HG02870 (cell line): ENCODE results near the gene ZNF534.
"Not testable (repeated sequence)": the region's sequence is repeated elsewhere in the genome, so short reads cannot be mapped to it uniquely, and the experiment has no call there.

Experiments
- ATAC-seq: cut with Tn5 transposase; IDR thresholded peaks from one replicate; pipeline ENCODE4 v1.9.1; 2021; ENCODE audit warnings: mild to moderate bottlenecking, moderate library complexity; ENCODE audit not compliant: unreplicated experiment

ZNF534 gene

GRCh38 chr19:52428937-52429336 lies at the start of gene ZNF534:
Gene ZNF534 (plus strand): TSS chr19:52429148. CDS start chr19:52431475, 2,327 bp downstream.
- ATAC-seq, result no peak

DNA sequence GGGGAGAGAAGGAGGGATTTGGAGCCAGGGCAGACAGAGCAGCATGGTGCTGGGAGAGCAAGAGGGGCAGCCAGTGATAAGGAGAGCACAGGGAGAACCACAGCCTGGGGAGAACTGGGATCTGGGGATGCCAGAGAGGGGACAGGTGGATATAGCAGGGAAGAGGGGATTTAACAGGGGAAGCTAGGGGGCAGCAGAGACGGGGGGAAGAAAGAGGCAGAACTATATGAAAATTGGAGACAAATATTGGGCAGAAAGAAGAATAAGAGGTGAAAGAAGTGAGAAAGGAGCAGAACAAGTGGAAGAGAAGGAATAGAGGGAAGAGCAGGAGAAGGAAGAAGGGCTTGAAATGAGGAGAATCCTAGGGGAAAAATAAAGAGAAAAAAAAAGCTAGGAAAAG lies 37.8 kb upstream of the ZNF534 start:
- ATAC-seq, result no peak

- ATAC-seq, result peak; percentile 83
Measured at GRCh38 chr19:52397310-52398080, 31.5 kb upstream of the ZNF534 start, which contains the start of gene ZNF528. Gene ZNF528 (plus strand): TSS chr19:52397849. CDS start chr19:52402014, 4,165 bp downstream.

- ATAC-seq, result peak; percentile 11
Measured at GRCh38 chr19:52398081-52398441, 30.9 kb upstream of the ZNF534 start.

DNA sequence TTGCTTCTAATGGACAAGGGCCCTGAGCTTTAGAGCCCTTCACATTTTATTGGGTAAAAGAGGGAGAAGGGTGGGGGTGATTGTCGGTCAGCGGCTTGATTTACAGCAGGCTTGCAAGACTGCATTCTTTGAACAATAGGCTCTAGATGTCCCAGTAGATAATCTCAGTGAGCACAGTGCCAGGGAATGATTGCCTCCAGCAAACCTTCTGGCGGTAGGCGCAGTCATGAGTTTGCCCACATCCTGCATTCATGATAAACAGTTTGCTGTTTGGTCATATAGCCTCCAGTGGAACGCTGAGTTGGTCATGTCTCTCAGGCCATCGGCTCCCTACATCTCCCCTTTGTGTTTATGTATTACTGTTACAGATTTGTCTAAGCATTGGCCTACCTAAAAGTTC lies 18.7 kb upstream of the ZNF534 start:
- ATAC-seq, result no peak

DNA sequence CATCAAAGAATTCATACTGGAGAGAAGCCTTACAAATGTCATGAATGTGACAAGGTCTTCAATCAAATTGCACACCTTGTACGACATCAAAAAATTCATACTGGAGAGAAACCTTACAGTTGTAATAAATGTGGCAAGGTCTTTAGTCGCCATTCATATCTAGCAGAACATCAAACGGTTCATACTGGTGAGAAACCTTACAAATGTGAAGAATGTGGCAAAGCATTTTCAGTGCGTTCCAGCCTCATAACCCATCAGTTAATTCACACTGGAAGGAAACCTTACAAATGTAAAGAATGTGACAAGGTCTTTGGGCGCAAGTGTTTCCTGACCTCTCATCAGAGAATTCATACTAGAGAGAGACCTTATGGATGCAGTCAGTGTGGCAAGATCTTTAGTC lies 13.2 kb upstream of the ZNF534 start:
- no peak for ATAC-seq

GRCh38 chr19:52442179-52442578 lies 13.2 kb downstream of the ZNF534 start:
- ATAC-seq, result no peak

DNA sequence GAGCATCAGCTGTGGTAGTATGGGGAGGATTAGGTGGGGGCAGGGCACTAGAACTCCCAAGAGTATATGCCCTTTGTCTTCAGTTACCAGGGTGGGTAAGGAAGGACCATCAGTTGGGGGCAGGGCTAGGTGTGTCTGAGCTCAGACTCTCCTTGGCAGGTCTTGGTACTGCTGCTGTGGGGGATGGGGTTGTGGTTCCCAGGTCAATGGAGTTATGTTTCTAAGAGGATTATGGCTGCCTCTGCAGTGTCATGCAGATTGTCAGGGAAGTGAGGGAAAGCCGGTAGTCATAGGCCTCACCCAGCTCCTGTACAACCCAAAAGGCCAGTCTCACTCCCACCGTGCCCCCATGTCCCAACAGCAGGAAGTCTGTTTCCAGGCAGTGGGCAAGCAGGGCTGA lies 15.6 kb downstream of the ZNF534 start:
- no peak for ATAC-seq

DNA sequence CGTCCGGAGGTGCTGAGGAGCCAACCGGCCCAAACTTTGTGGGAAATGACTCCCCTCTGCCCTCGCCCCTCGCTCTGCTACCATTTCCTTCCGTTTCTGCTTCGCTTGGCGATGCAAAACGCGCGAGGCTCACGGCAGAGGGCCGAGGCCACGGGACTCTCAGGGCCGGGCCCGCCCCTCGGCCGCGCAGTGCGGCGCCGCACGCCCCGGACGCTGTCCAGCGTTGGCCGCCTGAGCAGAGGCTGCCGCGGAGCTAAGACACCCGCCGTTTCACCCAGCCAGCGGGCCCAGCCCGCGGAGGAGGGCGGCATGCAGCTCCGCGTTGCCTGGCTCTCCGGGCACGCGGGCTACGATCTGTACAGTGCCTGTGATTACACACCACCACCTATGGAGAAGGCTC lies 22.3 kb downstream of the ZNF534 start:
- ATAC-seq, result no peak

DNA sequence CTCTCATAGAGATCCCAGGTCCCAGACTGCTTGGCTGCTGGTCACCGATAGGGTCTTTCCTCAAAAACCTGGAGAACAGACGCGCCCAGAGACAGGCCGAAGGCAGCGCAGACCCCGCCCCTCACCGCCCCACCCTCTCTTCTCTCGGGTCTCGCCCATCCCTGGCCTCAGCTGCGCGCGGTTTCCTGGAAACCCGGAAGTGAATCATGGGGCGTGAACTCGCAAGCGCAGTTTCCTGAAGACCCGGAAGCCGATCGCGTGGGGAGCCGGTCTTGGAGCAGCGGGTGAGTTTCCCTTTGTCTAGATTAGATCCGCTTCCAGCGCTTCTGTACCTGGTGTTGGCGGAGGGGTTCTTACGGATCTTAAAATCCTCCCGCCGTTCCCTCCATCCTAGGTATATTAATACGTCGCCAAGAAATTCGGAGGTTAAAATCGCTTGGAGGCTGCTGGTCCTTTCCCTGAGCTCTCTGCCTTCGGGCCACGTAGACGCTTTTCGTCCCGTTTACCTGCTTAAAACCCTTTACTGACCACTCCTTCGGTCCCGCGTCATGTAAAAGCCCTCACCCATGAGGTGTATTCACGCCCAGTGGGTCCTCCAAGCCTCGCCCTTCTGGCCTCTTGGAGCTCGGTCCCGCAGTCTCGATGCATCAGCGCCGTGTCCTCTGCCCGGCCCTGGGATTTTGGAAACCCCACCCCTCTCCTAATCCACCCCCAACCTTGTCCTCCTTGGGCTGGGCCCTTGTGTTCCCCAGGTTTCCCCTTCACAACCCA lies 24.6 kb downstream of the ZNF534 start, which contains the start of gene ZNF578:
ZNF578 (plus strand) TSS at position 230 of the 771 bp plus-strand sequence. CDS start 48,293 bp downstream, outside the sequence.
- ATAC-seq, result no peak

DNA sequence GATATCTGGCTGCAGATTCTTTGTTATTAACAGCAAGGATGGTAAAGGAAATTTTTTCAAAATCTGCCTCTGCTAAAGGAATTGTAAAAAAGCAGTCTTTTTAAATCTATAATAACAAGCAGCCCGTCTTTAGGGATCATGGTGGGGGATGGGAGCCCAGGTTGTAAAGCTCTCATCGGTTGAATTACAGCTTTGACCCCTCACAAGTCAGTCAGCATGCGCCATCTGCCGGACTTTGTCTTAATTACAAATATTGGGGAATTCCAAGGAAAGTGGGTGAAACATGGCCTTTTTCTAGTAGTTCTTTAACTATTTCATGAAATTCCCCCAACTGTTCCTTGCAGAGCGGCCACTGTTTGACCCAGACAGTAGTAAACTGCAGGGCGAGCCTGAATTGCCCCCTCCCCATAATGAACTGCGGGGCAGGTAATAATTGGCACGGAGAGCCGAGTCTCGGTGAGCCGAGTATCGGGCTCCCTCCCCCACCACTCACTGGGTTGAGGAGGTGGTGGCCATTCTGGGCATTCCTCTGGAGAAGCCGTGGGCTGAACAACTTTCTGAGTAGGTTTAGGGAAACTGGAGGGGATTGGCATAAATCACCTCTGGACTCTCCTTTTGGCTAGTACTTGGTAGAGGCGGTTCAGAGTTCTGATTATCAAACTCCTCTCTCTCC lies 36.0 kb downstream of the ZNF534 start:
- no peak for ATAC-seq

GRCh38 chr19:52473655-52474350 lies 44.9 kb downstream of the ZNF534 start:
- no peak for ATAC-seq

- ATAC-seq, result no peak
Measured at GRCh38 chr19:52474351-52475127, 45.6 kb downstream of the ZNF534 start.

DNA sequence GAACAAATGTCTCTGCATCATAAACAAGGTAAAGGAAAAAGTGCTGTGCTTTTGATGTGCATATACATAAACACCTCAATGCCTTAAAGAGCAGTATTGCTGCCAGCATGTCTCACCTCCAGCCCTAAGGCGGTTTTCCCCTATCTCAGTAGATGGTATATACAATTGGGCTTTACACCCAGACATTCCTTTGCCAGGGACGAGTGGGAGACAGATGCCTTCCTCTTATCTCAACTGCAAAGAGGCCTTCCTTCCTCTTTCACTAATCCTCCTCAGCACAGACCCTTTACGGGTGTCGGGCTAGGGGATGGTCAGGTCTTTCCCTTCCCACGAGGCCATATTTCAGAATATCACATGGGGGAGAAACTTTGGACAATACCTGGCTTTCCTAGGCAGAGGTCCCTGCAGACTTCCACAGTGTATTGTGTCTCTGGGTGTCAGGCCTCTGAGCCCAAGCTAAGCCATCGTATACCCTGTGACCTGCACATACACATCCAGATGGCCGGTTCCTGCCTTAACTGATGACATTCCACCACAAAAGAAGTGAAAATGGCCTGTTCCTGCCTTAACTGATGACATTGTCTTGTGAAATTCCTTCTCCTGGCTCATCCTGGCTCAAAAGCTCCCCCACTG lies 55.3 kb downstream of the ZNF534 start:
- ATAC-seq, result not testable (repeated sequence)

GRCh38 chr19:52485064-52485463 lies 56.1 kb downstream of the ZNF534 start:
- not testable (repeated sequence) for ATAC-seq

DNA sequence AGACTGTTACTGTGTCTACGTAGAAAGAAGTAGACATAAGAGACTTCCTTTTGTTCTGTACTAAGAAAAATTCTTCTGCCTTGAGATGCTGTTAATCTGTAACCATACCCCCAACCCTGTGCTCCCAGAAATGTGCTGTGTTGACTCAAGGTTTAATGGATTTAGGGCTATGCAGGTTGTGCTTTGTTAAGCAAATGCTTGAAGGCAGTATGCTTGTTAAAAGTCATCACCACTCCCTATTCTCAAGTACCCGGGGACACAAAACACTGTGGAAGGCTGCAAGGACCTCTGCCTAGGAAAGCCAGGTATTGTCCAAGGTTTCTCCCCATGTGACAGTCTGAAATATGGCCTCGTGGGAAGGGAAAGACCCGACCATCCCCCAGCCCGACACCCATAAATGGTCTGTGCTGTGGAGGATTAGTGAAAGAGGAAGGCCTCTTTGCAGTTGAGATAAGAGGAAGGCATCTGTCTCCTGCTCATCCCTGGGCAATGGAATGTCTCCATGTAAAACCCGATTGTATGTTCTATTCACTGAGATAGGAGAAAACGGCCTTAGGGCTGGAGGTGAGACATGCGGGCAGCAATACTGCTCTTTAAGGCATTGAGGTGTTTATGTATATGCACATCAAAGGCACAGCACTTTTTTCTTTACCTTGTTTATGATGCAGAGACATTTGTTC lies 56.8 kb downstream of the ZNF534 start:
- ATAC-seq, result not testable (repeated sequence)

DNA sequence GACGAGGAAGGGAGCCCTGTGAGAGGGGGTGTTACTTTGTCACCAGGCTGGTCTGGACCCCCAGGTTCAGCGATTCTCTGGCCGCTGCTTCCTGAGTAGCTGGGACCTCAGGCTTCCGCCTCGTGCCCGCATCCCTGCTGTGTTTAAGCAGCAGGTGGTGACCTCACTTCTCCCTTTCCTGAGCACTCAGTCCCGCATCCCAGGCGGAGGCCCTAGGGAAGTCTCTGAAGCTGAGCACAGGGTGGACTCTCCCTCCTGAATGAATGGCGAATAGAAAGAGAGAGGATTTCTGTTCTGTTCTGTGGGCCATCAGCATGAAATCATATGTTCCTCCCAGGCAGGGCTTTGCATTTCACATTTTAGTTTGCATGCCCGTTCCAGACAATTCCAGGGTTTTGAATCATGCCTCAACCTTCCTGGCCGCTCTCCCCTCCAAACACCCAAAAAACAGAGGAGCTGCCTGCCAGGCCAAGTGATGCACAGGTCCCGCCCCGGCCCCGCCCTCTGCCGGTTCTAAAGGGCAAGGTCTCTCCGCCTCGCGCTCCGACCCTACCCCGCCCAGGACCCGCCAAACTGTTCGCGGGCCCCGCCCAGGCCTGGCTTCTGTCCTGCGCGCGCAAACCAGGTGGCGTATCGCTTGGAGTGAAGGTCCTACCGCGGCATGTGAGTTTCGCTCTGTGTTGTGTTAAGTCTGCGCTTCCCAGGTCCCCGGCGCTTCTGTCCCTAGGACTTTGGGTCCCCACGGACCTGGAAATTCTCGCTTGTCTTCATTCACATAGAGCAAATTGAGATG lies 63.4 kb downstream of the ZNF534 start:
- ATAC-seq, result no peak

- ATAC-seq, result no peak
Measured at GRCh38 chr19:52492994-52493470, 64.1 kb downstream of the ZNF534 start.
